Spleen (tissue), 7 donors: Measurements from ENCODE around the gene GATA6.

ENCODE experiments used
- POLR2A ChIP-seq, 3 donors: fragments of 450-650 bp; IDR thresholded peaks; one replicate each; pipeline ENCODE4 v1.5.1; 2017; ENCODE audit warnings: antibody characterized with exemption in 3 of 3, mild to moderate bottlenecking in 1 of 3
- TF ChIP-seq, protein P1 (sequence below), 11 experiments: fragments of 200-600 bp in 7 of 11; fragments of 450-650 bp in 4 of 11; sonication (generic) in 4 of 11; IDR thresholded peaks in 8 of 11; conservative IDR thresholded peaks in 3 of 11; 1 replicate in 7 of 11; 2 replicates in 4 of 11; pipeline versions ENCODE4 v1.4.0 to v1.8.0; 2016 to 2021; ENCODE audit warnings: antibody characterized with exemption in 11 of 11, inconsistent platforms in 4 of 11, mild to moderate bottlenecking in 1 of 11
- donor health status: DM: no; HTN: no; CAD: no; lungs with moderate emphysema.
- donor health status: DM: no; HTN: no; CAD: no.
- donor health status: DM: no; HTN: no; CAD: no.

DNA sequence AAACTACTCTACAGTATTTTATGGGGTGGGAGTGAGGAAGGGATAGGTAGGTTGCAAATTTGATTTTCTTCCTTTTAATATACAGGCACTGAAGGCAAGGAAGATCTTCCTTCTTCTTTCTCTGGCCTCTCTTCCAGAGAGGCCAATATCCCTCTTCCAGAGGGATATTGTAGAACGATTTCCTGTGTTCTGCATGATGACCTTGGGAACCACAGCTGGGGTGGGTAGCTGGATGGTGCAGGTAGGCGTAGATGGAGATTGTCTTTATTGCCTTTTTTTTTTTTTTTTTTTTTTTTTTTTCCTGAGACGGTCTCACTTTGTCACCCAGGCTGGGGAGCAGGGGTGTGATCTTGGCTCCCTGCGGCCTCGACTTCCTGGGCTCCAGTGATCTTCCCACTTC lies 49.4 kb downstream of the GATA6 start:
- TF ChIP-seq, protein P1, sequence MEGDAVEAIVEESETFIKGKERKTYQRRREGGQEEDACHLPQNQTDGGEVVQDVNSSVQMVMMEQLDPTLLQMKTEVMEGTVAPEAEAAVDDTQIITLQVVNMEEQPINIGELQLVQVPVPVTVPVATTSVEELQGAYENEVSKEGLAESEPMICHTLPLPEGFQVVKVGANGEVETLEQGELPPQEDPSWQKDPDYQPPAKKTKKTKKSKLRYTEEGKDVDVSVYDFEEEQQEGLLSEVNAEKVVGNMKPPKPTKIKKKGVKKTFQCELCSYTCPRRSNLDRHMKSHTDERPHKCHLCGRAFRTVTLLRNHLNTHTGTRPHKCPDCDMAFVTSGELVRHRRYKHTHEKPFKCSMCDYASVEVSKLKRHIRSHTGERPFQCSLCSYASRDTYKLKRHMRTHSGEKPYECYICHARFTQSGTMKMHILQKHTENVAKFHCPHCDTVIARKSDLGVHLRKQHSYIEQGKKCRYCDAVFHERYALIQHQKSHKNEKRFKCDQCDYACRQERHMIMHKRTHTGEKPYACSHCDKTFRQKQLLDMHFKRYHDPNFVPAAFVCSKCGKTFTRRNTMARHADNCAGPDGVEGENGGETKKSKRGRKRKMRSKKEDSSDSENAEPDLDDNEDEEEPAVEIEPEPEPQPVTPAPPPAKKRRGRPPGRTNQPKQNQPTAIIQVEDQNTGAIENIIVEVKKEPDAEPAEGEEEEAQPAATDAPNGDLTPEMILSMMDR (IDR thresholded peaks at IDR 0.05 in 8 of 11, conservative IDR thresholded peaks at IDR 0.05 in 3 of 11): no peak
- no peak for TF ChIP-seq POLR2A (IDR thresholded peaks at IDR 0.05)
